ENCODE results near the gene KIF5C.

KIF5C gene

GRCh38 chr2:148876595-148877402, 1.8 kb downstream of the KIF5C start:
- H3K27me3 Mint-ChIP-seq, result peaks cover 36% of the 10 kb centered on the region
- peak overlapping the region; percentile 55 for H3K27ac Mint-ChIP-seq
- H3K9me3 Mint-ChIP-seq, result peaks cover 4% of the 10 kb centered on the region
- no peaks in the 10 kb centered on the region for H3K36me3 Mint-ChIP-seq (ENCODE audit: low read depth)
- H3K4me1 Mint-ChIP-seq (ENCODE audit: low read depth), result peaks cover 12% of the 10 kb centered on the region
- peak overlapping the region; percentile 79 for H3K4me3 Mint-ChIP-seq

GRCh38 chr2:148877403-148877740, 2.3 kb downstream of the KIF5C start:
- Mint-ChIP-seq H3K9me3 (peaks cover 4% of the 10 kb centered on the region), H3K27me3 (peaks cover 33% of the 10 kb centered on the region), H3K4me3 (peak overlapping the region; percentile 79), H3K27ac (no peak overlapping the region), H3K4me1 (ENCODE audit: low read depth) (peaks cover 12% of the 10 kb centered on the region), H3K36me3 (ENCODE audit: low read depth) (no peaks in the 10 kb centered on the region)

GRCh38 chr2:148880636-148881035, 5.6 kb downstream of the KIF5C start:
- Mint-ChIP-seq H3K36me3 (ENCODE audit: low read depth) (no peaks in the 10 kb centered on the region), H3K9me3 (peaks cover 4% of the 10 kb centered on the region), H3K27me3 (peaks cover 30% of the 10 kb centered on the region), H3K27ac (no peak overlapping the region), H3K4me1 (ENCODE audit: low read depth) (peaks cover 12% of the 10 kb centered on the region), H3K4me3 (no peak overlapping the region)

GRCh38 chr2:148882051-148882450, 7.0 kb downstream of the KIF5C start:
- Mint-ChIP-seq H3K4me3 (no peak overlapping the region), H3K27me3 (peaks cover 25% of the 10 kb centered on the region), H3K4me1 (ENCODE audit: low read depth) (peaks cover 3% of the 10 kb centered on the region), H3K9me3 (peaks cover 4% of the 10 kb centered on the region), H3K36me3 (ENCODE audit: low read depth) (no peaks in the 10 kb centered on the region), H3K27ac (no peak overlapping the region)

- Mint-ChIP-seq H3K4me3 (no peak overlapping the region), H3K27ac (no peak overlapping the region), H3K36me3 (ENCODE audit: low read depth) (no peaks in the 10 kb centered on the region), H3K9me3 (peaks cover 4% of the 10 kb centered on the region), H3K4me1 (ENCODE audit: low read depth) (peaks cover 14% of the 10 kb centered on the region), H3K27me3 (peaks cover 36% of the 10 kb centered on the region)
These were observed 10.2 kb downstream of the KIF5C start for GRCh38 chr2:148885209-148885608.

GRCh38 chr2:148885988-148886387, 11.0 kb downstream of the KIF5C start:
- Mint-ChIP-seq H3K9me3 (no peaks in the 10 kb centered on the region), H3K36me3 (ENCODE audit: low read depth) (no peaks in the 10 kb centered on the region), H3K27me3 (peaks cover 41% of the 10 kb centered on the region), H3K4me3 (no peak overlapping the region), H3K27ac (no peak overlapping the region), H3K4me1 (ENCODE audit: low read depth) (peaks cover 14% of the 10 kb centered on the region)

GRCh38 chr2:148887350-148888002, 12.4 kb downstream of the KIF5C start:
- Mint-ChIP-seq H3K4me3 (peak overlapping the region; percentile 83), H3K9me3 (no peaks in the 10 kb centered on the region), H3K4me1 (ENCODE audit: low read depth) (peaks cover 14% of the 10 kb centered on the region), H3K27me3 (peaks cover 43% of the 10 kb centered on the region), H3K27ac (no peak overlapping the region), H3K36me3 (ENCODE audit: low read depth) (no peaks in the 10 kb centered on the region)

GRCh38 chr2:148888003-148888501, 13.0 kb downstream of the KIF5C start:
- peaks cover 14% of the 10 kb centered on the region for H3K4me1 Mint-ChIP-seq (ENCODE audit: low read depth)
- peaks cover 4% of the 10 kb centered on the region for H3K9me3 Mint-ChIP-seq
- H3K4me3 Mint-ChIP-seq, result peak overlapping the region; percentile 83
- H3K27me3 Mint-ChIP-seq, result peaks cover 47% of the 10 kb centered on the region
- H3K36me3 Mint-ChIP-seq (ENCODE audit: low read depth), result no peaks in the 10 kb centered on the region
- H3K27ac Mint-ChIP-seq, result no peak overlapping the region

GRCh38 chr2:148888986-148889385, 14.0 kb downstream of the KIF5C start:
- Mint-ChIP-seq H3K4me1 (ENCODE audit: low read depth) (peaks cover 18% of the 10 kb centered on the region), H3K4me3 (peak overlapping the region; percentile 83), H3K27me3 (peaks cover 56% of the 10 kb centered on the region), H3K27ac (no peak overlapping the region), H3K9me3 (peaks cover 9% of the 10 kb centered on the region), H3K36me3 (ENCODE audit: low read depth) (peaks cover 8% of the 10 kb centered on the region)

GRCh38 chr2:148893906-148894305, 18.9 kb downstream of the KIF5C start:
- H3K27ac Mint-ChIP-seq, result no peak overlapping the region
- H3K4me1 Mint-ChIP-seq (ENCODE audit: low read depth), result peaks cover 4% of the 10 kb centered on the region
- peaks cover 32% of the 10 kb centered on the region for H3K27me3 Mint-ChIP-seq
- peaks cover 9% of the 10 kb centered on the region for H3K9me3 Mint-ChIP-seq
- H3K36me3 Mint-ChIP-seq (ENCODE audit: low read depth), result peaks cover 8% of the 10 kb centered on the region
- no peak overlapping the region for H3K4me3 Mint-ChIP-seq

- H3K4me3 Mint-ChIP-seq, result no peak overlapping the region
- H3K36me3 Mint-ChIP-seq (ENCODE audit: low read depth), result peaks cover 8% of the 10 kb centered on the region
- peaks cover 4% of the 10 kb centered on the region for H3K4me1 Mint-ChIP-seq (ENCODE audit: low read depth)
- peaks cover 15% of the 10 kb centered on the region for H3K27me3 Mint-ChIP-seq
- peaks cover 9% of the 10 kb centered on the region for H3K9me3 Mint-ChIP-seq
- H3K27ac Mint-ChIP-seq, result no peak overlapping the region
These were observed 21.1 kb downstream of the KIF5C start for GRCh38 chr2:148896136-148896535.

- Mint-ChIP-seq H3K4me3 (no peak overlapping the region), H3K36me3 (ENCODE audit: low read depth) (no peaks in the 10 kb centered on the region), H3K27me3 (peaks cover 3% of the 10 kb centered on the region), H3K4me1 (ENCODE audit: low read depth) (no peaks in the 10 kb centered on the region), H3K9me3 (no peaks in the 10 kb centered on the region), H3K27ac (no peak overlapping the region)
These were observed 24.8 kb downstream of the KIF5C start for GRCh38 chr2:148899638-148900318.

GRCh38 chr2:148900350-148900837, 25.4 kb downstream of the KIF5C start:
- Mint-ChIP-seq H3K4me3 (no peak overlapping the region), H3K27ac (no peak overlapping the region), H3K4me1 (ENCODE audit: low read depth) (no peaks in the 10 kb centered on the region), H3K27me3 (peaks cover 3% of the 10 kb centered on the region), H3K9me3 (no peaks in the 10 kb centered on the region), H3K36me3 (ENCODE audit: low read depth) (no peaks in the 10 kb centered on the region)

GRCh38 chr2:148901142-148901541, 26.1 kb downstream of the KIF5C start:
- no peak overlapping the region for H3K4me3 Mint-ChIP-seq
- no peaks in the 10 kb centered on the region for H3K36me3 Mint-ChIP-seq (ENCODE audit: low read depth)
- H3K4me1 Mint-ChIP-seq (ENCODE audit: low read depth), result no peaks in the 10 kb centered on the region
- peaks cover 5% of the 10 kb centered on the region for H3K27me3 Mint-ChIP-seq
- H3K27ac Mint-ChIP-seq, result no peak overlapping the region
- no peaks in the 10 kb centered on the region for H3K9me3 Mint-ChIP-seq

- H3K9me3 Mint-ChIP-seq, result no peaks in the 10 kb centered on the region
- H3K27ac Mint-ChIP-seq, result no peak overlapping the region
- H3K4me1 Mint-ChIP-seq (ENCODE audit: low read depth), result no peaks in the 10 kb centered on the region
- no peaks in the 10 kb centered on the region for H3K36me3 Mint-ChIP-seq (ENCODE audit: low read depth)
- H3K27me3 Mint-ChIP-seq, result peaks cover 5% of the 10 kb centered on the region
- no peak overlapping the region for H3K4me3 Mint-ChIP-seq
These were observed 27.8 kb downstream of the KIF5C start for GRCh38 chr2:148902798-148903197.

All from stimulated activated naive CD8-positive, alpha-beta T cell treated with anti-CD3 and anti-CD28 coated beads, Interleukin-15, Interleukin-2, amounts not matched to agents 100 ng/mL and 50 ng/mL, for 24 hours (primary cell).